A549 (cell line): ENCODE measurements around the gene EIF6. TPM values are rescaled to one million over a fixed set of nuclear protein-coding genes. Genes with fewer than 3 reads are reported as not detected.

ENCODE experiments used
- ATAC-seq, 2 experiments: fragments of 200-7000 bp in 1 of 2; fragments of >200 bp in 1 of 2; cut with Nextera tagmentation in 1 of 2; cut with Tn5 transposase in 1 of 2; 3 replicates each; pipeline versions ENCODE4 v1.8.0 to v1.9.1; 2018 to 2020; ENCODE audit warnings: mild to moderate bottlenecking in 1 of 2, moderate library complexity in 1 of 2
- CTCF ChIA-PET: fragments of 300-600 bp; sonication (Branson Sonifier 250); formaldehyde crosslinking; extraction: SDS; loops from one replicate; lab custom pipeline; 2021; ENCODE audit warnings: antibody characterized with exemption, inconsistent platforms; lab: Yijun Ruan, JAX
- POLR2A ChIA-PET: fragments of 350-600 bp; formaldehyde crosslinking; extraction: SDS; loops from one replicate; lab custom pipeline; 2021; ENCODE audit warnings: antibody characterized with exemption, inconsistent platforms; lab: Yijun Ruan, JAX
- DNase-seq, 2 experiments: peaks; one replicate each; pipeline versions ENCODE4 v3.0.0 to v3.0.0-alpha.2; 2011 to 2016; ENCODE audit warnings: low read depth in 1 of 2, low spot score in 1 of 2
- FAIRE-seq: peaks from 2 replicates; lab custom pipeline; 2011; peaks lifted over from hg19 to GRCh38; lab: Jason Lieb, UNC
- H3K27ac ChIP-seq, 2 experiments: fragments of >200 bp; sonication (Bioruptor Twin); formaldehyde crosslinking; 3 replicates each; pipeline ENCODE4 v1.5.1; 2016 to 2017
- H3K4me1 ChIP-seq: fragments of >200 bp; sonication (Bioruptor Twin); formaldehyde crosslinking; 3 replicates; pipeline ENCODE4 v1.6.1; 2016
- H3K4me2 ChIP-seq: fragments of >200 bp; sonication (Bioruptor Twin); formaldehyde crosslinking; 3 replicates; pipeline ENCODE4 v1.6.1; 2016
- H3K4me3 ChIP-seq: fragments of >200 bp; sonication (Bioruptor Twin); formaldehyde crosslinking; 3 replicates; pipeline ENCODE4 v1.5.1; 2016
- H3K9me3 ChIP-seq: fragments of >200 bp; sonication (Bioruptor Twin); formaldehyde crosslinking; 3 replicates; pipeline ENCODE4 v1.6.1; 2016
- CBX2 ChIP-seq: fragments of 200-600 bp; sonication (generic); IDR thresholded peaks from 2 replicates; pipeline ENCODE4 v1.6.1; 2016; ENCODE audit warnings: low read depth, mild to moderate bottlenecking, borderline replicate concordance
- CEBPB ChIP-seq, 2 experiments: fragments of >200 bp in 1 of 2; sonication (Bioruptor Twin) in 1 of 2; formaldehyde crosslinking in 1 of 2; IDR thresholded peaks; 2 replicates each; pipeline ENCODE4 v1.6.1; 2012 to 2016
- CHD2 ChIP-seq: fragments of 150-350 bp; IDR thresholded peaks from 2 replicates; pipeline ENCODE4 v1.6.1; 2014; ENCODE audit warnings: low read length; ENCODE audit not compliant: partially characterized antibody
- CTCF ChIP-seq: fragments of >200 bp; sonication (Bioruptor Twin); formaldehyde crosslinking; IDR thresholded peaks from 3 replicates; pipeline ENCODE4 v1.5.1; 2016
- EHF ChIP-seq: fragments of 250-450 bp; sonication (Bioruptor Pico); IDR thresholded peaks from 2 replicates; pipeline ENCODE4 v1.5.0; 2020; ENCODE audit warnings: mild to moderate bottlenecking
- ESRRA ChIP-seq: fragments of 150-350 bp; IDR thresholded peaks from 2 replicates; pipeline ENCODE4 v1.6.1; 2014; ENCODE audit warnings: mild to moderate bottlenecking, low read length, borderline replicate concordance
- FOSB ChIP-seq: fragments of 250-450 bp; sonication (Bioruptor Pico); IDR thresholded peaks from 2 replicates; pipeline ENCODE4 v1.5.0; 2020; ENCODE audit warnings: mild to moderate bottlenecking, moderate library complexity
- FOXS1 ChIP-seq: fragments of 250-450 bp; sonication (Bioruptor Pico); IDR thresholded peaks from 2 replicates; pipeline ENCODE4 v1.5.0; 2020; ENCODE audit warnings: mild to moderate bottlenecking, moderate library complexity
- HDAC2 ChIP-seq: fragments of 200-600 bp; sonication (generic); IDR thresholded peaks from 2 replicates; pipeline ENCODE4 v1.6.1; 2016
- HES2 ChIP-seq: fragments of >200 bp; sonication (Bioruptor Twin); formaldehyde crosslinking; IDR thresholded peaks from 2 replicates; pipeline ENCODE4 v1.6.1; 2016
- HEYL ChIP-seq: fragments of 250-450 bp; sonication (Bioruptor Pico); IDR thresholded peaks from 2 replicates; pipeline ENCODE4 v1.8.0; 2021; ENCODE audit warnings: mild to moderate bottlenecking, moderate library complexity
- MAFK ChIP-seq: fragments of 450-650 bp; IDR thresholded peaks from 2 replicates; pipeline ENCODE4 v1.6.1; 2014; ENCODE audit not compliant: partially characterized antibody
- POLR2AphosphoS2 ChIP-seq: conservative IDR thresholded peaks from 2 replicates; pipeline ENCODE4 v1.6.1; 2012; ENCODE audit warnings: low read length, improper control_type of control experiment, inconsistent platforms
- SMC3 ChIP-seq: fragments of >200 bp; sonication (Bioruptor Twin); formaldehyde crosslinking; IDR thresholded peaks from 3 replicates; pipeline ENCODE4 v1.6.1; 2018; ENCODE audit warnings: inconsistent platforms
- TFCP2L1 ChIP-seq: fragments of 250-450 bp; sonication (Bioruptor Pico); IDR thresholded peaks from 2 replicates; pipeline ENCODE4 v1.5.0; 2021; ENCODE audit warnings: mild to moderate bottlenecking
- ZFP36 ChIP-seq: fragments of 450-650 bp; IDR thresholded peaks from 2 replicates; pipeline ENCODE4 v1.6.1; 2014; ENCODE audit warnings: borderline replicate concordance; ENCODE audit not compliant: partially characterized antibody
- ZSCAN20 ChIP-seq: fragments of 250-450 bp; sonication (Bioruptor Pico); IDR thresholded peaks from 2 replicates; pipeline ENCODE4 v1.8.0; 2022; ENCODE audit warnings: mild to moderate bottlenecking, moderate library complexity
- WGBS: methylation state at CpG from one replicate; pipeline ENCODE4 v1.1.6; 2017; ENCODE audit errors: missing lambda C conversion rate; 5-methylcytosine and 5-hydroxymethylcytosine counted together
- polyA plus RNA-seq, 4 experiments: library from polyadenylated mRNA; depleted of rRNA in 3 of 4; stranded (reverse); fragments of >200 nt; fragmentation: RNase III in 1 of 4; extraction: RNeasy Plus Mini Kit Qiagen cat#74134 plus additional on column Dnase treatment in 1 of 4; gene quantifications; 2 replicates in 3 of 4; 3 replicates in 1 of 4; pipeline ENCODE4 v1.2.3, GENCODE V29; 2011 to 2017

Gene EIF6
- polyA plus RNA-seq, 2 of the 4 experiments (the other 2 are of a cell fraction) = 184 to 294 TPM

GRCh38 chr20:35302421-35303335 is 18.1 kb upstream of the EIF6 start:
- CTCF ChIA-PET = interaction anchor here (0.6 to 14.7 kb wide), 36 partner anchors 8 to 836 kb away, joined by 3 to 267 read pairs (median 8); partner anchors contain the start of genes CEP250, EDEM2, EIF6 and FAM83C
- WGBS = 61% methylated on average over 6 of the region's 6 CpGs
- no peak overlapping the region for H3K4me3 ChIP-seq
- POLR2A ChIA-PET = interaction anchor here (0.7 to 0.8 kb wide), 2 partner anchors 18 to 134 kb away, joined by 4 read pairs; partner anchors contain the start of gene EIF6
- H3K9me3 ChIP-seq = no peaks in the 10 kb centered on the region
- ATAC-seq (no peak), DNase-seq (no peak), FAIRE-seq (no peak)
- peak overlapping the region; percentile 5; the same call in 1 of the 3 replicates for H3K4me2 ChIP-seq
- no peak for TF ChIP-seq POLR2AphosphoS2
- no peak for TF ChIP-seq HES2
- no peak for TF ChIP-seq FOSB (CRISPR knock-in tag)
- TF ChIP-seq EHF (CRISPR knock-in tag) = no peak
- TF ChIP-seq SMC3 = no peak
- no peak for TF ChIP-seq ZSCAN20 (CRISPR knock-in tag)
- TF ChIP-seq MAFK = peak; percentile 30
- TF ChIP-seq TFCP2L1 (CRISPR knock-in tag) = no peak
- H3K27ac ChIP-seq = peak overlapping the region; percentile 95 to 96; a peak in 5 of 6 replicates
- peaks cover 55% of the 10 kb centered on the region for H3K4me1 ChIP-seq

GRCh38 chr20:35301426-35301825 is 16.9 kb upstream of the EIF6 start:
- ChIA-PET CTCF (interaction anchor here (0.8 to 14.7 kb wide), 12 partner anchors 11 to 146 kb away, joined by 3 to 267 read pairs (median 24); partner anchors contain the start of genes FAM83C and GDF5), POLR2A (interaction anchor here (0.5 kb wide), 1 partner anchor 38 kb away, joined by 4 read pairs; no protein-coding TSS in a partner anchor)
- TF ChIP-seq HES2 (no peak), ESRRA (no peak), CTCF (no peak), CHD2 (no peak), HDAC2 (no peak), CEBPB (IDR thresholded peaks at IDR 0.05) (no peak), MAFK (no peak), FOXS1 (CRISPR knock-in tag) (no peak), ZFP36 (no peak), SMC3 (no peak), HEYL (no peak), CBX2 (no peak), POLR2AphosphoS2 (no peak)
- Histone ChIP-seq H3K4me3 (no peak overlapping the region), H3K4me1 (peaks cover 47% of the 10 kb centered on the region), H3K27ac (no peak overlapping the region; a peak in 1 of 6 replicates), H3K4me2 (no peak overlapping the region), H3K9me3 (no peaks in the 10 kb centered on the region)
- FAIRE-seq = no peak
- WGBS = 79% methylated on average over 2 of the region's 2 CpGs
- ATAC-seq = no peak
- no peak for DNase-seq
